Hematopoietic multipotent progenitor cell treated with erythropoietin and hydrocortisone succinate and interleukin-3 and kit ligand, for 4 days (in vitro differentiated cells): ENCODE data around the gene C1orf159.

ENCODE experiments used
- DNase-seq: peaks from one replicate; pipeline ENCODE4 v3.0.0-alpha.2; 2015

Gene C1orf159

GRCh38 chr1:1090424-1091343, 25.2 kb downstream of the C1orf159 start:
- no peak for DNase-seq

GRCh38 chr1:1089731-1090423, 26.0 kb downstream of the C1orf159 start:
- DNase-seq, result no peak

GRCh38 chr1:1088801-1089680, 26.8 kb downstream of the C1orf159 start:
- no peak for DNase-seq

- no peak for DNase-seq
Observed at GRCh38 chr1:1088029-1088800, 27.7 kb downstream of the C1orf159 start.

GRCh38 chr1:1087351-1088028, 28.4 kb downstream of the C1orf159 start:
- DNase-seq, result no peak

- DNase-seq, result no peak
Observed at GRCh38 chr1:1086911-1087341, 29.0 kb downstream of the C1orf159 start.

- no peak for DNase-seq
Observed at GRCh38 chr1:1085911-1086841, 29.7 kb downstream of the C1orf159 start.

GRCh38 chr1:1085171-1085841, 30.6 kb downstream of the C1orf159 start:
- DNase-seq, result no peak

GRCh38 chr1:1084372-1085170, 31.3 kb downstream of the C1orf159 start:
- no peak for DNase-seq

GRCh38 chr1:1083416-1084371, 32.2 kb downstream of the C1orf159 start:
- no peak for DNase-seq

GRCh38 chr1:1082776-1083415, 33.0 kb downstream of the C1orf159 start:
- DNase-seq, result no peak

GRCh38 chr1:1082239-1082775, 33.6 kb downstream of the C1orf159 start:
- DNase-seq, result no peak

- no peak for DNase-seq
Observed at GRCh38 chr1:1081311-1082238, 34.3 kb downstream of the C1orf159 start.

GRCh38 chr1:1080951-1081310, 35.0 kb downstream of the C1orf159 start:
- no peak for DNase-seq

- DNase-seq, result peak; percentile 54
Observed at GRCh38 chr1:1080122-1080757, 35.6 kb downstream of the C1orf159 start.
